GM12878 (cell line): ENCODE measurements around the gene TERB1. TPM values are rescaled to one million over a fixed set of nuclear protein-coding genes. Genes with fewer than 3 reads are reported as not detected.

Experiments
- ATAC-seq: fragments of 200-7000 bp; cut with Tn5 transposase; 3 replicates; pipeline ENCODE4 v1.9.1; 2020; ENCODE audit warnings: mild to moderate bottlenecking, moderate library complexity
- BruUV-seq: library from RNA; stranded (reverse); fragments of 400-500 nt; replicated peaks from 2 replicates; lab custom pipeline; 2021; lab: Mats Ljungman, UMichigan
- CTCF ChIA-PET: fragments of 300-600 bp; sonication (Branson Sonifier 250); formaldehyde crosslinking; extraction: SDS; loops from one replicate; lab custom pipeline; 2021; ENCODE audit warnings: inconsistent platforms; lab: Yijun Ruan, JAX
- POLR2A ChIA-PET: fragments of 350-600 bp; formaldehyde crosslinking; extraction: SDS; loops from one replicate; lab custom pipeline; 2021; ENCODE audit warnings: inconsistent platforms; lab: Charles Lee
- RAD21 ChIA-PET: fragments of 300-600 bp; sonication (Branson Sonifier 250); formaldehyde crosslinking; loops from one replicate; lab custom pipeline; 2023; ENCODE audit warnings: antibody characterized with exemption; ENCODE audit not compliant: unreplicated experiment; lab: Charles Lee
- SMC1A ChIA-PET: fragments of 300-600 bp; sonication (Branson Sonifier 250); formaldehyde crosslinking; loops from one replicate; lab custom pipeline; 2023; ENCODE audit not compliant: unreplicated experiment, uncharacterized antibody; lab: Charles Lee
- DNase-seq: peaks from one replicate; pipeline ENCODE4 v3.0.0-alpha.2; 2011; ENCODE audit warnings: low read depth, low spot score
- FAIRE-seq: peaks from 3 replicates; lab custom pipeline; 2011; peaks lifted over from hg19 to GRCh38; lab: Jason Lieb, UNC
- H2AFZ ChIP-seq: 2 replicates; pipeline ENCODE4 v1.6.0; 2011; ENCODE audit warnings: low read depth, low read length, control low read depth; ENCODE audit not compliant: control insufficient read depth
- H3K27ac ChIP-seq: 2 replicates; pipeline ENCODE4 v1.5.1; 2011; ENCODE audit warnings: control low read depth; ENCODE audit not compliant: control insufficient read depth, insufficient read depth
- H3K27me3 ChIP-seq, 2 experiments: replicated peaks in 1 of 2; 2 replicates each; pipeline versions ENCODE4 v1.6.0 to v1.6.1; 2011; ENCODE audit warnings: low read length in 1 of 2; ENCODE audit not compliant: control insufficient read depth in 2 of 2, insufficient read depth in 2 of 2
- H3K36me3 ChIP-seq, 2 experiments: 2 replicates each; pipeline ENCODE4 v1.5.1; 2011; ENCODE audit warnings: low read length in 1 of 2; ENCODE audit not compliant: control insufficient read depth in 2 of 2, insufficient read depth in 2 of 2
- H3K4me1 ChIP-seq: 2 replicates; pipeline ENCODE4 v1.6.1; 2011; ENCODE audit warnings: mild to moderate bottlenecking, low read length, moderate library complexity, mixed read lengths; ENCODE audit not compliant: control insufficient read depth, insufficient read depth
- H3K4me2 ChIP-seq: 2 replicates; pipeline ENCODE4 v1.6.0; 2011; ENCODE audit warnings: control low read depth; ENCODE audit not compliant: control insufficient read depth, insufficient read depth
- H3K4me3 ChIP-seq: fragments of 200-600 bp; sonication (generic); 2 replicates; pipeline ENCODE4 v1.5.1; 2016
- H3K79me2 ChIP-seq: 2 replicates; pipeline ENCODE4 v1.6.0; 2011; ENCODE audit warnings: low read length; ENCODE audit not compliant: control insufficient read depth, insufficient read depth
- H3K9ac ChIP-seq: 2 replicates; pipeline ENCODE4 v1.8.0; 2011; ENCODE audit warnings: low read length, control low read depth, mixed read lengths; ENCODE audit not compliant: control insufficient read depth, insufficient read depth
- H3K9me3 ChIP-seq: replicated peaks from 3 replicates; pipeline ENCODE4 v1.5.1; 2011; ENCODE audit warnings: mild to moderate bottlenecking, low read length; ENCODE audit not compliant: control insufficient read depth, insufficient read depth
- H4K20me1 ChIP-seq: 2 replicates; pipeline ENCODE4 v1.6.0; 2011; ENCODE audit not compliant: control insufficient read depth, insufficient read depth
- ATF2 ChIP-seq: IDR thresholded peaks from 2 replicates; pipeline ENCODE4 v1.6.1; 2012; ENCODE audit warnings: low read length, inconsistent platforms
- BCL11A ChIP-seq: IDR thresholded peaks from 2 replicates; pipeline ENCODE4 v1.6.1; 2011; ENCODE audit warnings: low read depth, low read length
- CBX3 ChIP-seq: fragments of 200-600 bp; sonication (generic); IDR thresholded peaks from 2 replicates; pipeline ENCODE4 v1.6.1; 2016; ENCODE audit warnings: low read depth, borderline replicate concordance
- CEBPZ ChIP-seq: fragments of 150-350 bp; IDR thresholded peaks from 2 replicates; pipeline ENCODE4 v1.6.1; 2016; ENCODE audit warnings: low read depth, low read length
- CHD4 ChIP-seq: fragments of 200-600 bp; sonication (generic); IDR thresholded peaks from 2 replicates; pipeline ENCODE4 v1.6.1; 2016; ENCODE audit warnings: mild to moderate bottlenecking
- FOXM1 ChIP-seq: IDR thresholded peaks from 2 replicates; pipeline ENCODE4 v1.6.1; 2012; ENCODE audit warnings: low read depth, mild to moderate bottlenecking, inconsistent platforms, low read length, moderate library complexity
- HSF1 ChIP-seq: fragments of 150-350 bp; IDR thresholded peaks from 2 replicates; pipeline ENCODE4 v1.6.1; 2014; ENCODE audit warnings: mild to moderate bottlenecking, low read depth, low read length
- IRF4 ChIP-seq: IDR thresholded peaks from 2 replicates; pipeline ENCODE4 v1.6.1; 2011; ENCODE audit warnings: low read depth, low read length
- IRF5 ChIP-seq: fragments of 450-650 bp; IDR thresholded peaks from 2 replicates; pipeline ENCODE4 v1.6.1; 2017; ENCODE audit warnings: borderline replicate concordance
- JUND ChIP-seq: IDR thresholded peaks from 2 replicates; pipeline ENCODE4 v1.6.1; 2012; ENCODE audit warnings: low read depth, mild to moderate bottlenecking, low read length, improper control_type of control experiment, moderate library complexity
- NBN ChIP-seq: fragments of 450-650 bp; IDR thresholded peaks from 2 replicates; pipeline ENCODE4 v1.6.1; 2016
- NR2F1 ChIP-seq: fragments of 450-650 bp; conservative IDR thresholded peaks from 2 replicates; pipeline ENCODE4 v1.6.1; 2017; ENCODE audit warnings: mild to moderate bottlenecking
- RCOR1 ChIP-seq: conservative IDR thresholded peaks from 2 replicates; pipeline ENCODE4 v1.6.1; 2012; ENCODE audit warnings: low read depth, low read length, improper control_type of control experiment
- RELB ChIP-seq: fragments of 450-650 bp; IDR thresholded peaks from 2 replicates; pipeline ENCODE4 v1.6.1; 2017; ENCODE audit warnings: low read depth, mild to moderate bottlenecking, moderate library complexity
- SREBF2 ChIP-seq: IDR thresholded peaks from 2 replicates; pipeline ENCODE4 v1.6.1; 2012; ENCODE audit warnings: mild to moderate bottlenecking, low read length
- YBX1 ChIP-seq: fragments of 450-650 bp; IDR thresholded peaks from 2 replicates; pipeline ENCODE4 v1.6.1; 2016; ENCODE audit warnings: antibody characterized with exemption
- ZNF207 ChIP-seq: fragments of 450-650 bp; IDR thresholded peaks from 2 replicates; pipeline ENCODE4 v1.6.1; 2014; ENCODE audit warnings: antibody characterized with exemption, mild to moderate bottlenecking, borderline replicate concordance
- WGBS: methylation state at CpG from one replicate; pipeline ENCODE4 v1.1.6; 2016; ENCODE audit warnings: low lambda C conversion rate; ENCODE audit not compliant: insufficient replicate concordance, insufficient coverage; ENCODE audit errors: missing lambda C conversion rate; 5-methylcytosine and 5-hydroxymethylcytosine counted together
- in situ Hi-C: fragments of 300-500 bp; cut with MboI; formaldehyde crosslinking; loops from 9 replicates; pipeline ENCODE4 v1.14.3; 2018; ENCODE audit warnings: mixed read lengths
- intact Hi-C: fragments of 100-400 bp; cut with micrococcal nuclease; formaldehyde crosslinking; loops from one replicate; pipeline ENCODE4 v1.14.2; 2022; ENCODE audit not compliant: unreplicated experiment
- polyA plus RNA-seq, 11 experiments: library from polyadenylated mRNA; depleted of rRNA in 4 of 11; unstranded in 6 of 11; stranded (reverse) in 5 of 11; fragments of >200 nt; fragmentation: Nextera tagmentation in 4 of 11; fragmentation: Illumina TruSeq in 1 of 11; extraction: Ambion mirVana in 4 of 11; extraction: Trizol in 1 of 11; gene quantifications; 1 replicate in 1 of 11; 2 replicates in 10 of 11; pipeline versions ENCODE4 v1.2.1 to v1.2.3, GENCODE V29; 2011 to 2016; ENCODE audit warnings: inconsistent platforms in 2 of 11, missing spikeins in 2 of 11, low read depth in 1 of 11
- total RNA-seq, 4 experiments: library from RNA; depleted of rRNA in 3 of 4; stranded (reverse); fragments of >200 nt in 3 of 4; fragmentation: Illumina TruSeq in 1 of 4; extraction: Trizol in 1 of 4; gene quantifications; 2 replicates each; pipeline versions ENCODE4 v1.2.1 to v1.2.3, GENCODE V29; 2013 to 2021

The TERB1 gene
- total and polyA plus RNA-seq, 10 of the 15 experiments (the other 5 are each of a cell fraction or from before 2014, with no cell fraction given), result 0.03 to 0.10 (median 0.06) TPM; not detected in 7

GRCh38 chr16:66705790-66706505, 95.4 kb downstream of the TERB1 start:
- ChIA-PET SMC1A (no interaction called here), POLR2A (no interaction called here), CTCF (no interaction called here), RAD21 (no interaction called here)
- intact Hi-C loops, result no loop called here
- H3K4me2 ChIP-seq, result no peak overlapping the region
- no peaks in the 10 kb centered on the region for H4K20me1 ChIP-seq
- H3K27me3 ChIP-seq, result no peaks in the 10 kb centered on the region
- no peak for FAIRE-seq
- in situ Hi-C loops, result no loop called here
- WGBS, result 50% methylated on average over 11 of the region's 11 CpGs
- H2AFZ ChIP-seq, result no peak overlapping the region
- BruUV-seq, result no TSS peak
- no peak for DNase-seq
- no peaks in the 10 kb centered on the region for H3K4me1 ChIP-seq
- H3K9me3 ChIP-seq, result no peaks in the 10 kb centered on the region
- H3K36me3 ChIP-seq, result no peaks in the 10 kb centered on the region
- ATAC-seq, result no peak
- H3K9ac ChIP-seq, result no peak overlapping the region
- H3K27ac ChIP-seq, result no peak overlapping the region
- H3K4me3 ChIP-seq, result no peak overlapping the region
- H3K79me2 ChIP-seq, result no peaks in the 10 kb centered on the region
- TF ChIP-seq RELB, result no peak
- no peak for TF ChIP-seq IRF4
- no peak for TF ChIP-seq YBX1
- TF ChIP-seq SREBF2, result no peak
- TF ChIP-seq JUND, result no peak
- no peak for TF ChIP-seq CEBPZ
- TF ChIP-seq CHD4, result no peak
- no peak for TF ChIP-seq NBN
- TF ChIP-seq FOXM1, result no peak
- TF ChIP-seq ZNF207, result no peak
- TF ChIP-seq NR2F1, result no peak
- TF ChIP-seq ATF2, result no peak
- no peak for TF ChIP-seq IRF5
- no peak for TF ChIP-seq HSF1
- TF ChIP-seq BCL11A, result no peak
- TF ChIP-seq RCOR1, result no peak
- no peak for TF ChIP-seq CBX3
